ACHN (cell line): ENCODE data around the gene MAP2K6.

Experiments used
- DNase-seq: peaks from one replicate; pipeline ENCODE4 v3.0.0-alpha.2; 2015
- in situ Hi-C: cut with HindIII; loops from 2 replicates; pipeline ENCODE4 v1.10.0; 2017; ENCODE audit warnings: low sequenced_read_pairs, low pct_ligation_motif_present, low pct_unique_long_range_greater_than_20kb

MAP2K6 gene

GRCh38 chr17:69588316-69588715, 173.8 kb downstream of the MAP2K6 start:
- in situ Hi-C loops, result no loop called here
- DNase-seq, result no peak

GRCh38 chr17:69588827-69589239, 174.3 kb downstream of the MAP2K6 start:
- no peak for DNase-seq
- in situ Hi-C loops, result no loop called here

GRCh38 chr17:69590671-69591070, 176.2 kb downstream of the MAP2K6 start:
- DNase-seq, result no peak
- in situ Hi-C loops, result no loop called here

GRCh38 chr17:69592692-69593350, 178.3 kb downstream of the MAP2K6 start:
- in situ Hi-C loops, result no loop called here
- DNase-seq, result no peak

GRCh38 chr17:69593351-69593715, 178.8 kb downstream of the MAP2K6 start:
- in situ Hi-C loops, result no loop called here
- DNase-seq, result no peak

- in situ Hi-C loops, result no loop called here
- no peak for DNase-seq
Observed at GRCh38 chr17:69593716-69594115, 179.2 kb downstream of the MAP2K6 start.

- in situ Hi-C loops, result no loop called here
- DNase-seq, result no peak
Observed at GRCh38 chr17:69594641-69595040, 180.1 kb downstream of the MAP2K6 start.

GRCh38 chr17:69596141-69596540, 181.6 kb downstream of the MAP2K6 start:
- no peak for DNase-seq
- in situ Hi-C loops, result no loop called here

GRCh38 chr17:69597898-69598692, 183.6 kb downstream of the MAP2K6 start:
- no peak for DNase-seq
- in situ Hi-C loops, result no loop called here

GRCh38 chr17:69602972-69603371, 188.5 kb downstream of the MAP2K6 start:
- in situ Hi-C loops, result no loop called here

More at GRCh38 chr17:69602972-69603371, 188.5 kb downstream of the MAP2K6 start:
- DNase-seq, result no peak
